ENCODE measurements around the gene HRK. TPM values are rescaled to one million over a fixed set of nuclear protein-coding genes. Genes with fewer than 3 reads are reported as not detected.

The HRK gene
- total and polyA plus RNA-seq, 10 of the 15 experiments (the other 5 are each of a cell fraction or from before 2014, with no cell fraction given), result not detected

GRCh38 chr12:116891019-116891418 lies 9.8 kb upstream of the HRK start:
- Histone ChIP-seq H3K79me2 (ENCODE audit: control insufficient read depth, insufficient read depth, low read length) (no peaks in the 10 kb centered on the region), H3K9me3 (replicated peaks; ENCODE audit: control insufficient read depth, insufficient read depth, low read length) (no peaks in the 10 kb centered on the region), H3K4me1 (ENCODE audit: control insufficient read depth, insufficient read depth, low read length) (no peaks in the 10 kb centered on the region), H3K27ac (ENCODE audit: control insufficient read depth, insufficient read depth) (no peak overlapping the region), H4K20me1 (ENCODE audit: control insufficient read depth, insufficient read depth) (no peaks in the 10 kb centered on the region), H2AFZ (ENCODE audit: control insufficient read depth, low read depth, low read length) (no peak overlapping the region), H3K4me3 (no peak overlapping the region), H3K27me3 (replicated peaks in 1 of 2; ENCODE audit: control insufficient read depth in 2 of 2, insufficient read depth in 2 of 2, low read length in 1 of 2) (no peaks in the 10 kb centered on the region), H3K36me3 (ENCODE audit: control insufficient read depth in 2 of 2, insufficient read depth in 2 of 2, low read length in 1 of 2) (no peaks in the 10 kb centered on the region), H3K9ac (ENCODE audit: control insufficient read depth, insufficient read depth, low read length) (no peak overlapping the region), H3K4me2 (ENCODE audit: control insufficient read depth, insufficient read depth) (no peak overlapping the region)
- FAIRE-seq, result no peak
- DNase-seq (ENCODE audit: low read depth, low spot score), result no peak
- BruUV-seq (replicated peaks), result no TSS peak
- in situ Hi-C loops (cut with MboI) (no loop called here), intact Hi-C loops (cut with micrococcal nuclease; ENCODE audit: unreplicated experiment) (no loop called here)
- ChIA-PET POLR2A (no interaction called here), RAD21 (ENCODE audit: unreplicated experiment) (interaction anchor here (0.7 kb wide), 1 partner anchor 73 kb away, joined by 3 read pairs; no protein-coding TSS in a partner anchor), CTCF (no interaction called here), SMC1A (ENCODE audit: uncharacterized antibody, unreplicated experiment) (no interaction called here)
- no peak for TF ChIP-seq MAX (IDR thresholded peaks at IDR 0.05; ENCODE audit: low read depth, low read length)
- no peak for TF ChIP-seq SMARCA5 (IDR thresholded peaks at IDR 0.05)
- TF ChIP-seq BCLAF1 (IDR thresholded peaks at IDR 0.05), result no peak
- no peak for TF ChIP-seq SUZ12 (IDR thresholded peaks at IDR 0.05; ENCODE audit: unreplicated experiment)
- TF ChIP-seq ZNF592 (IDR thresholded peaks at IDR 0.05), result no peak
- no peak for TF ChIP-seq NFXL1 (IDR thresholded peaks at IDR 0.05; ENCODE audit: borderline replicate concordance)
- ATAC-seq, result no peak
- 57% methylated on average over 3 of the region's 3 CpGs for WGBS (ENCODE audit: insufficient coverage, insufficient replicate concordance, low lambda C conversion rate, missing lambda C conversion rate)

Data from GM12878 (cell line).